ENCODE data around the gene OR5A2. TPM values are rescaled to one million over a fixed set of nuclear protein-coding genes. Genes with fewer than 3 reads are reported as not detected.

The OR5A2 gene
- total RNA-seq, 3 donors from 2014 or later: not detected

- H3K4me3 ChIP-seq: no peak overlapping the region
- H3K27me3 ChIP-seq: no peaks in the 10 kb centered on the region
- no peaks in the 10 kb centered on the region for H3K36me3 ChIP-seq
- H3K27ac ChIP-seq: no peak overlapping the region
- H3K9me3 ChIP-seq: no peaks in the 10 kb centered on the region
- H3K4me1 ChIP-seq: no peaks in the 10 kb centered on the region
- intact Hi-C loops (cut with DNase I; ENCODE audit: low total_unique reads): no loop called here
- TF ChIP-seq POLR2A (IDR thresholded peaks at IDR 0.05) (no peak), CTCF (IDR thresholded peaks at IDR 0.05) (no peak), POLR2AphosphoS5 (IDR thresholded peaks at IDR 0.05) (no peak)
- DNase-seq (ENCODE audit: low spot score in 2 of 2): no peak
Observed at GRCh38 chr11:59425131-59425530, 1.1 kb downstream of the OR5A2 start.

- Histone ChIP-seq H3K27ac (no peak overlapping the region), H3K36me3 (no peaks in the 10 kb centered on the region), H3K4me1 (no peaks in the 10 kb centered on the region), H3K27me3 (no peaks in the 10 kb centered on the region), H3K9me3 (no peaks in the 10 kb centered on the region), H3K4me3 (no peak overlapping the region)
- DNase-seq (ENCODE audit: low spot score in 2 of 2): no peak
- TF ChIP-seq POLR2A (IDR thresholded peaks at IDR 0.05) (no peak), CTCF (IDR thresholded peaks at IDR 0.05) (no peak), POLR2AphosphoS5 (IDR thresholded peaks at IDR 0.05) (no peak)
- intact Hi-C loops (cut with DNase I; ENCODE audit: low total_unique reads): no loop called here
Observed at GRCh38 chr11:59423835-59424234, 2.4 kb downstream of the OR5A2 start.

GRCh38 chr11:59418156-59418555 is 8.1 kb downstream of the OR5A2 start:
- no peak for TF ChIP-seq CTCF (IDR thresholded peaks at IDR 0.05)
- TF ChIP-seq POLR2A (IDR thresholded peaks at IDR 0.05): no peak
- no peak for TF ChIP-seq POLR2AphosphoS5 (IDR thresholded peaks at IDR 0.05)
- DNase-seq (ENCODE audit: low spot score in 2 of 2): no peak
- intact Hi-C loops (cut with DNase I; ENCODE audit: low total_unique reads): no loop called here

GRCh38 chr11:59417023-59417422 is 9.2 kb downstream of the OR5A2 start:
- no peak for DNase-seq (ENCODE audit: low spot score in 2 of 2)
- Histone ChIP-seq H3K4me3 (no peak overlapping the region), H3K36me3 (no peaks in the 10 kb centered on the region), H3K9me3 (no peaks in the 10 kb centered on the region), H3K27me3 (no peaks in the 10 kb centered on the region), H3K27ac (no peak overlapping the region), H3K4me1 (no peaks in the 10 kb centered on the region)
- intact Hi-C loops (cut with DNase I; ENCODE audit: low total_unique reads): no loop called here
- TF ChIP-seq CTCF (IDR thresholded peaks at IDR 0.05) (no peak), POLR2AphosphoS5 (IDR thresholded peaks at IDR 0.05) (no peak), POLR2A (IDR thresholded peaks at IDR 0.05) (no peak)

More at GRCh38 chr11:59418156-59418555, 8.1 kb downstream of the OR5A2 start:
- Histone ChIP-seq H3K36me3 (no peaks in the 10 kb centered on the region), H3K9me3 (no peaks in the 10 kb centered on the region), H3K4me3 (no peak overlapping the region), H3K27me3 (no peaks in the 10 kb centered on the region), H3K4me1 (no peaks in the 10 kb centered on the region), H3K27ac (no peak overlapping the region)

GRCh38 chr11:59416613-59417012 is 9.6 kb downstream of the OR5A2 start:
- H3K27ac ChIP-seq: no peak overlapping the region
- H3K4me3 ChIP-seq: no peak overlapping the region
- intact Hi-C loops (cut with DNase I; ENCODE audit: low total_unique reads): no loop called here
- DNase-seq (ENCODE audit: low spot score in 2 of 2): no peak
- H3K4me1 ChIP-seq: no peaks in the 10 kb centered on the region
- H3K27me3 ChIP-seq: no peaks in the 10 kb centered on the region
- TF ChIP-seq POLR2AphosphoS5 (IDR thresholded peaks at IDR 0.05): no peak
- TF ChIP-seq POLR2A (IDR thresholded peaks at IDR 0.05): no peak
- no peak for TF ChIP-seq CTCF (IDR thresholded peaks at IDR 0.05)
- no peaks in the 10 kb centered on the region for H3K36me3 ChIP-seq
- H3K9me3 ChIP-seq: no peaks in the 10 kb centered on the region
